ENCODE data around the gene LAGE3. TPM values are rescaled to one million over a fixed set of nuclear protein-coding genes. Genes with fewer than 3 reads are reported as not detected.

The LAGE3 gene
- total RNA-seq, 4 donors from 2014 or later, result 10.2 to 18.9 (median 12.6) TPM

- DNase-seq, result no peak
- Histone ChIP-seq H3K4me3 (replicated peaks in 1 of 3) (peak overlapping the region in 2 of 3 donors; percentile 14 to 51), H3K27ac (peak overlapping the region; percentile 21 to 68 (median 57)), H3K27me3 (no peaks in the 10 kb centered on the region), H3K36me3 (peaks cover 8 to 9% of the 10 kb centered on the region in 2 donors), H3K4me1 (peaks cover 11 to 14% of the 10 kb centered on the region in 2 donors), H3K9me3 (no peaks in the 10 kb centered on the region)
- WGBS, 2 donors, result 56% methylated on average over 9 of the region's 13 CpGs; no CpG with 5 or more reads in 1 of the 2 donors
- no peak for TF ChIP-seq CTCF (IDR thresholded peaks at IDR 0.05)
- TF ChIP-seq POLR2A (IDR thresholded peaks at IDR 0.05), result no peak
- intact Hi-C loops (cut with DNase I), result no loop called here
Measured at GRCh38 chrX:154444755-154445246, 34.3 kb downstream of the LAGE3 start.

GRCh38 chrX:154443992-154444754 is 34.9 kb downstream of the LAGE3 start, which contains the start of gene FAM50A:
Gene FAM50A, plus strand, starts transcription at chrX:154444141. Its CDS starts 95 bp downstream, at chrX:154444236.
- H3K27me3 ChIP-seq, result no peaks in the 10 kb centered on the region
- intact Hi-C loops (cut with DNase I), result no loop called here
- TF ChIP-seq CTCF (IDR thresholded peaks at IDR 0.05) (peak in 2 of 6 experiments; percentile 12 to 15), POLR2A (IDR thresholded peaks at IDR 0.05) (peak; percentile 32 to 85)
- no CpG with 5 or more reads among the region's 94 CpGs for WGBS, 2 donors
- H3K4me1 ChIP-seq, result peaks cover 11 to 14% of the 10 kb centered on the region in 2 donors
- H3K27ac ChIP-seq, result peak within 1 kb of the TSS; percentile 57 to 68 (median 68)
- H3K9me3 ChIP-seq, result no peaks in the 10 kb centered on the region
- peak within 1 kb of the TSS in 2 of 3 donors; percentile 14 to 51 for H3K4me3 ChIP-seq (replicated peaks in 1 of 3)
- peak; percentile 80 to 84 for DNase-seq
- peaks cover 7 to 9% of the 10 kb centered on the region in 2 donors for H3K36me3 ChIP-seq

DNA sequence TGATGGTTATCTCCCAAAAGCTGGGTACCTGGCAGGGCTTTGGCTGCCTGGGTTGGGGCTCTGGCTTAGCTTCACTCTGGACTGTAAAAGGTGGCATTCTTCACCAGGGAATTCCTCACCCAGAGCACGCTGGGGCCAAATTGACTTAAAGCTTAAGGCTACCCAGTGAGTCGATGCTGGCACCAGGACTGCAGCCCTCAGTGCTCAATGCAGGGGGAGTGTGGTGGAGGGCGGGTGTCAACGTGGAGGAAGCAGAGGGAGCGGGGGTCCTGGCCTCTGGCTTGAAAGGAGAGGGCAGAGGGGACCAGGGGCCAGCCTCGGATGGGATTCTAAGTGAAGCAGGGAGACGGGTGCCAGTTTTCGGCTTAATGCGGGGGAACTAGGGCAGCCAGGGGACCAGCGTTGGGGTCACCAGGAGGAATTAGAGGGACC is 35.6 kb downstream of the LAGE3 start:
- Histone ChIP-seq H3K27me3 (no peaks in the 10 kb centered on the region), H3K27ac (peak overlapping the region; percentile 46 to 68 (median 68)), H3K36me3 (peaks cover under 1 to 5% of the 10 kb centered on the region in 2 donors), H3K9me3 (no peaks in the 10 kb centered on the region), H3K4me1 (peaks cover 12 to 17% of the 10 kb centered on the region in 2 donors), H3K4me3 (replicated peaks in 1 of 3) (peak overlapping the region in 1 of 3 donors; percentile 28)
- 18 to 70% methylated on average over 2 to 6 of the region's 10 CpGs for WGBS, 2 donors
- DNase-seq, result peak in 1 of 2 donors; percentile 12
- TF ChIP-seq CTCF (IDR thresholded peaks at IDR 0.05) (no peak), POLR2A (IDR thresholded peaks at IDR 0.05) (no peak)
- intact Hi-C loops (cut with DNase I), result no loop called here

GRCh38 chrX:154441984-154442707 is 36.9 kb downstream of the LAGE3 start:
- Histone ChIP-seq H3K9me3 (no peaks in the 10 kb centered on the region), H3K27ac (no peak overlapping the region), H3K36me3 (peaks cover 0 to 2% of the 10 kb centered on the region in 2 donors), H3K27me3 (no peaks in the 10 kb centered on the region), H3K4me1 (peaks cover 17 to 18% of the 10 kb centered on the region in 2 donors), H3K4me3 (replicated peaks in 1 of 3) (no peak overlapping the region)
- TF ChIP-seq POLR2A (IDR thresholded peaks at IDR 0.05) (no peak), CTCF (IDR thresholded peaks at IDR 0.05) (no peak)
- whole genome bisulfite sequencing, 2 donors, result 94 to 100% methylated on average over 2 to 9 of the region's 21 CpGs
- DNase-seq, result no peak
- intact Hi-C loops (cut with DNase I), result no loop called here
